Sigmoid colon (tissue), 7 donors: ENCODE measurements around the gene AP3S1. TPM values are rescaled to one million over a fixed set of nuclear protein-coding genes. Genes with fewer than 3 reads are reported as not detected.

Experiments used
- DNase-seq: peaks from one replicate; pipeline ENCODE4 v3.0.0-alpha.2; 2019
- H3K27ac ChIP-seq, 4 donors: fragments of 200-600 bp; sonication (generic); one replicate each; pipeline ENCODE4 v1.5.1; 2016 to 2019; ENCODE audit warnings: mild to moderate bottlenecking in 1 of 4
- H3K27me3 ChIP-seq, 3 donors: fragments of 200-600 bp; sonication (generic); one replicate each; pipeline ENCODE4 v1.5.1; 2019; ENCODE audit warnings: mild to moderate bottlenecking in 1 of 3
- H3K36me3 ChIP-seq, 4 donors: fragments of 200-600 bp; sonication (generic); one replicate each; pipeline ENCODE4 v1.5.1; 2016 to 2019
- H3K4me1 ChIP-seq, 4 donors: fragments of 200-600 bp; sonication (generic); one replicate each; pipeline ENCODE4 v1.5.1; 2017 to 2019
- H3K4me3 ChIP-seq, 4 donors: fragments of 200-600 bp; sonication (generic); one replicate each; pipeline ENCODE4 v1.5.1; 2017 to 2019; ENCODE audit warnings: mild to moderate bottlenecking in 2 of 4, moderate library complexity in 1 of 4
- H3K9me3 ChIP-seq, 4 donors: fragments of 200-600 bp in 3 of 4; sonication (generic) in 3 of 4; one replicate each; pipeline versions ENCODE4 v1.5.1 to v1.6.1; 2013 to 2019
- EP300 ChIP-seq, 4 donors: sonication (generic); formaldehyde crosslinking; IDR thresholded peaks; one replicate each; pipeline ENCODE4 v1.6.1; 2017; ENCODE audit warnings: antibody characterized with exemption in 4 of 4
- POLR2A ChIP-seq, 2 donors: fragments of 450-650 bp; IDR thresholded peaks; one replicate each; pipeline ENCODE4 v1.6.1; 2016; ENCODE audit warnings: antibody characterized with exemption in 2 of 2, mild to moderate bottlenecking in 2 of 2, moderate library complexity in 2 of 2
- POLR2AphosphoS5 ChIP-seq, 4 donors: sonication (generic); formaldehyde crosslinking; IDR thresholded peaks; one replicate each; pipeline ENCODE4 v1.6.1; 2017; ENCODE audit warnings: antibody characterized with exemption in 4 of 4
- WGBS, 2 donors: extraction: QIAGEN DNeasy Blood & Tissue Kit; methylation state at CpG; one replicate each; pipeline ENCODE4 v1.1.7; 2013; 5-methylcytosine and 5-hydroxymethylcytosine counted together
- intact Hi-C: fragments of 100-400 bp; cut with DNase I; formaldehyde crosslinking; loops from one replicate; pipeline ENCODE4 v1.15.1; 2023
- polyA plus RNA-seq, 3 donors: library from polyadenylated mRNA; stranded (reverse); fragments of 200-250 nt; gene quantifications; one replicate each; pipeline ENCODE4 v1.2.3, GENCODE V29; 2013
- total RNA-seq, 4 donors: library from RNA; depleted of rRNA; stranded (reverse); fragments of >200 nt; gene quantifications; one replicate each; pipeline ENCODE4 v1.1.0, GENCODE V29; 2016
- TF ChIP-seq, protein P1 (sequence below), 4 experiments: fragments of 450-650 bp in 3 of 4; fragments of 200-600 bp in 1 of 4; IDR thresholded peaks; one replicate each; pipeline ENCODE4 v1.5.1; 2016 to 2019; ENCODE audit warnings: antibody characterized with exemption in 4 of 4, mild to moderate bottlenecking in 3 of 4, moderate library complexity in 2 of 4
- donor health status: healthy with polysubstance abuse.
- donor health status: Bipolar disorder and iron deficiency.
- donor health status: healthy.

The AP3S1 gene
- total and polyA plus RNA-seq, 7 donors = 59.7 to 229 (median 128) TPM

DNA sequence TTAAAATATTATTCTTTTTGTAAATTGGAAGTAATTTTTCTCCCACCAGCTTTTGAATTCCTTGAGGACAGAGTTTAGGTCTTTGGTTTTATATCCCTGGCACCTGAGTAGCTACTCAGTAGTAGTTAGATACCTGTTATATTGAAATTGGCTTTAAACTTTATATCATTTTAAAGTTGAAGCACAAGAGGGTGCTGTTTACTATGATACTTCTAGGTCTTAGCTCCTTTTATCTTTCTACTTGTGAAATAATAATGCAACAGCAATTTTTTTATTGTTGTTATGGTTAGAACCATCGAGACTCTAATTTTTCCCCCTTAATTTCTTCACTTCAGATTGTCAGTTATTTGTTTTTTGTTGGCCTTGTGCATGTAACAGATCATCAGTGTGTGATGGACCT is 46.3 kb downstream of the AP3S1 start:
- Histone ChIP-seq H3K36me3 (peaks cover 0 to 2% (median 2%) of the 10 kb centered on the region in 4 donors), H3K9me3 (no peaks in the 10 kb centered on the region), H3K27me3 (no peaks in the 10 kb centered on the region), H3K27ac (no peak overlapping the region), H3K4me1 (no peaks in the 10 kb centered on the region), H3K4me3 (no peak overlapping the region)
- DNase-seq = no peak
- 65 to 70% methylated on average over 1 of the region's 1 CpG for WGBS, 2 donors
- intact Hi-C loops = no loop called here
- TF ChIP-seq, protein P1, sequence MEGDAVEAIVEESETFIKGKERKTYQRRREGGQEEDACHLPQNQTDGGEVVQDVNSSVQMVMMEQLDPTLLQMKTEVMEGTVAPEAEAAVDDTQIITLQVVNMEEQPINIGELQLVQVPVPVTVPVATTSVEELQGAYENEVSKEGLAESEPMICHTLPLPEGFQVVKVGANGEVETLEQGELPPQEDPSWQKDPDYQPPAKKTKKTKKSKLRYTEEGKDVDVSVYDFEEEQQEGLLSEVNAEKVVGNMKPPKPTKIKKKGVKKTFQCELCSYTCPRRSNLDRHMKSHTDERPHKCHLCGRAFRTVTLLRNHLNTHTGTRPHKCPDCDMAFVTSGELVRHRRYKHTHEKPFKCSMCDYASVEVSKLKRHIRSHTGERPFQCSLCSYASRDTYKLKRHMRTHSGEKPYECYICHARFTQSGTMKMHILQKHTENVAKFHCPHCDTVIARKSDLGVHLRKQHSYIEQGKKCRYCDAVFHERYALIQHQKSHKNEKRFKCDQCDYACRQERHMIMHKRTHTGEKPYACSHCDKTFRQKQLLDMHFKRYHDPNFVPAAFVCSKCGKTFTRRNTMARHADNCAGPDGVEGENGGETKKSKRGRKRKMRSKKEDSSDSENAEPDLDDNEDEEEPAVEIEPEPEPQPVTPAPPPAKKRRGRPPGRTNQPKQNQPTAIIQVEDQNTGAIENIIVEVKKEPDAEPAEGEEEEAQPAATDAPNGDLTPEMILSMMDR (IDR thresholded peaks at IDR 0.05) = no peak
- no peak for TF ChIP-seq EP300 (IDR thresholded peaks at IDR 0.05)

DNA sequence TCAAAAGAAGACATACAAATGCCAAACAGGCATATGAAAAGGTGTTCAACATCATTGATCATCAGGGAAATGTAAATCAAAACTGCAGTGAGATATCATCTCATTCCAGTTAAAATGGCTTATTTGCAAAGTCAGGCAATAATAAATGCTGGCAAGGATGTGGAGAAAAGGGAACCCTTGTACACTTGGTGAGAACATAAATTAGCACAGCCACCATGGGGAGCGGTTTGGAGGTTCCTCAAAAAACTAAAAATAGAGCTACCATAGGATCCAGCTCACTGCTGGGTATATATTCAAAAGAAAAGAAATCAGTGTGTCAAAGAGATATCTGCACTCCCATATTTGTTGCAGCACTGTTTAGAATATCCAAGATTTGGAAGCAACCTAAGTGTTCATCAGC is 50.3 kb downstream of the AP3S1 start:
- Histone ChIP-seq H3K27me3 (no peaks in the 10 kb centered on the region), H3K36me3 (no peaks in the 10 kb centered on the region), H3K27ac (no peak overlapping the region), H3K4me3 (no peak overlapping the region), H3K9me3 (no peaks in the 10 kb centered on the region), H3K4me1 (no peaks in the 10 kb centered on the region)
- 87 to 89% methylated on average over 1 of the region's 1 CpG for WGBS, 2 donors
- DNase-seq = no peak
- TF ChIP-seq, protein P1 (IDR thresholded peaks at IDR 0.05) = no peak
- no peak for TF ChIP-seq POLR2A (IDR thresholded peaks at IDR 0.05)
- no peak for TF ChIP-seq POLR2AphosphoS5 (IDR thresholded peaks at IDR 0.05)
- no peak for TF ChIP-seq EP300 (IDR thresholded peaks at IDR 0.05)
- intact Hi-C loops = no loop called here

DNA sequence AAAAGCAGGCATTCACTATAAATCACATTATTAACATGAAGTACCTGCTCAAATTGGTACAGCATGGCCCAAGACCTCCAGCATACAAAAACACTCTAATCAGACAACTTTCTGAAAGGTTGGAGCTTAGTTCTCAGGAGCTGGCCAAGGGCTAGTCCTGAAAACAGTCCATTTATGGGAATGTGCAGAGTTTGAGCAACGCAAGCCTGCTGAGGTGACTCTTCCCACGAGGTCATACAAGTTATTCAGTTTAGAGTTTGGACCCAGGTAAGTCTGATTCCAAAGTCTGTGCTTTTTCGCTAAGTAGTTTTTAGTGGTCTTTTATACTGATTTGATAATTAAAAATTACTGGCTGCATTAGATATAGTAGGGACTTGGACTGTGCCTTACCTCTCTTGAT is 52.6 kb downstream of the AP3S1 start:
- 94 to 95% methylated on average over 3 of the region's 3 CpGs for WGBS, 2 donors
- intact Hi-C loops = no loop called here
- H3K9me3 ChIP-seq = no peaks in the 10 kb centered on the region

DNA sequence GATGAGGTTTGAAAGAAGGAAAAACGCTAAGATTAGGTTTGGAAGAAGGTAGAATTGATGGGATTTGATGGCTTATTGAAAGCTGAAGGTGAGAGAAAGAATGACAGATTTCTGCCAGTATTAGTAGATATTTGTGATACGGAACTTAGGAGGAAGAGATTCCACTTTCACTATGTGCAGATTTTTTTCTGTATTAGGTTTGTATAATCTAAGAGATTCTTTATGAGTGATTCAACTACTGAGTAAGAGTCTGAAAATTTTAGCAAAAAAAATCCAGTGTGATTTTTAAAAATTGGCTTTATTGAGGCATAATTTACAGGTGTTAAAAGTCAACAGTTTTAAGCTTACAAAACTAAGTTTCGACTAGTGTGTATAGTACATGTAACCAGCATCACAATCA is 54.1 kb downstream of the AP3S1 start:
- no peak overlapping the region for H3K4me3 ChIP-seq
- no peak for TF ChIP-seq EP300 (IDR thresholded peaks at IDR 0.05)
- TF ChIP-seq, protein P1 (IDR thresholded peaks at IDR 0.05) = no peak
- TF ChIP-seq POLR2A (IDR thresholded peaks at IDR 0.05) = no peak
- no peak for TF ChIP-seq POLR2AphosphoS5 (IDR thresholded peaks at IDR 0.05)
- 93 to 95% methylated on average over 3 of the region's 3 CpGs for WGBS, 2 donors

More for the DNA sequence above, 52.6 kb downstream of the AP3S1 start:
- Histone ChIP-seq H3K4me3 (no peak overlapping the region), H3K4me1 (no peaks in the 10 kb centered on the region), H3K27ac (no peak overlapping the region), H3K36me3 (no peaks in the 10 kb centered on the region), H3K27me3 (no peaks in the 10 kb centered on the region)
- DNase-seq = no peak
- TF ChIP-seq POLR2AphosphoS5 (IDR thresholded peaks at IDR 0.05) = no peak
- no peak for TF ChIP-seq POLR2A (IDR thresholded peaks at IDR 0.05)
- TF ChIP-seq, protein P1 (IDR thresholded peaks at IDR 0.05) = no peak
- no peak for TF ChIP-seq EP300 (IDR thresholded peaks at IDR 0.05)

DNA sequence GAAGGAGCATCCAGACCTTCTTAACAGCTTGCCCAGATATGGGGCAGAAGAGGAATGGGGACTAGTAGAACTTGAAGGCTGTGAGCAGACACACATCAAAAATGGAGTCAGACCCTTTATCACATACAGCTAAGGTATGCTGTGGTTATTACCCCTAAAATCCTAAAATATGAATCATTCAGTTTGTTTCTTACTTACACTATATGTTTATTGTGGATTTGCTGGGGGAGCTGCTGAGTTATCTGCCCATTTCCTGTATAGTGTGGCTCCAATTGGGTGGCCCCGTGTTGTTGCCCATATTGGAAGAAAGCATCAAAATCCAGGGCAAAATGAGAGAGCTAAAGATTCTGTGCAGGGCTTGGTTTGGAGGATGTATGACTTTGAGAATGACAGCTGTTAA is 56.9 kb downstream of the AP3S1 start:
- Histone ChIP-seq H3K4me1 (no peaks in the 10 kb centered on the region), H3K27ac (no peak overlapping the region), H3K36me3 (no peaks in the 10 kb centered on the region), H3K9me3 (no peaks in the 10 kb centered on the region), H3K4me3 (no peak overlapping the region), H3K27me3 (no peaks in the 10 kb centered on the region)
- DNase-seq = no peak
- TF ChIP-seq POLR2A (IDR thresholded peaks at IDR 0.05) (no peak), POLR2AphosphoS5 (IDR thresholded peaks at IDR 0.05) (no peak), EP300 (IDR thresholded peaks at IDR 0.05) (no peak)
- TF ChIP-seq, protein P1 (IDR thresholded peaks at IDR 0.05) = no peak
- WGBS, 2 donors = 98 to 100% methylated on average over 1 of the region's 1 CpG
- intact Hi-C loops = no loop called here

More for the DNA sequence above, 54.1 kb downstream of the AP3S1 start:
- no peak for DNase-seq
- Histone ChIP-seq H3K27ac (no peak overlapping the region), H3K27me3 (no peaks in the 10 kb centered on the region), H3K36me3 (no peaks in the 10 kb centered on the region), H3K4me1 (no peaks in the 10 kb centered on the region), H3K9me3 (no peaks in the 10 kb centered on the region)
- intact Hi-C loops = no loop called here
